Spleen (tissue), 7 donors: ENCODE measurements around the gene SRPK2.

ENCODE experiments used
- CTCF ChIP-seq, 11 experiments: fragments of 200-600 bp in 7 of 11; fragments of 450-650 bp in 4 of 11; sonication (generic) in 4 of 11; IDR thresholded peaks in 8 of 11; conservative IDR thresholded peaks in 3 of 11; 1 replicate in 7 of 11; 2 replicates in 4 of 11; pipeline versions ENCODE4 v1.4.0 to v1.8.0; 2016 to 2021; ENCODE audit warnings: antibody characterized with exemption in 11 of 11, inconsistent platforms in 4 of 11, mild to moderate bottlenecking in 1 of 11
- POLR2A ChIP-seq, 3 donors: fragments of 450-650 bp; IDR thresholded peaks; one replicate each; pipeline ENCODE4 v1.5.1; 2017; ENCODE audit warnings: antibody characterized with exemption in 3 of 3, mild to moderate bottlenecking in 1 of 3
- donor health status: DM: no; HTN: no; CAD: no; lungs with moderate emphysema.
- donor health status: DM: no; HTN: no; CAD: no.
- donor health status: DM: no; HTN: no; CAD: no.

GRCh38 chr7:105180002-105180401, 208.7 kb downstream of the SRPK2 start:
- no peak for TF ChIP-seq CTCF (IDR thresholded peaks at IDR 0.05 in 8 of 11, conservative IDR thresholded peaks at IDR 0.05 in 3 of 11)
- no peak for TF ChIP-seq POLR2A (IDR thresholded peaks at IDR 0.05)
